GM18498 (cell line): Measurements from ENCODE around the gene PGAP6.
A peak's percentile ranks its signal among the peaks of the same experiment; 100 is the strongest.
"Not testable (repeated sequence)": the region's sequence is repeated elsewhere in the genome, so short reads cannot be mapped to it uniquely, and the experiment has no call there.

Source experiments
- ATAC-seq: cut with Tn5 transposase; IDR thresholded peaks from one replicate; pipeline ENCODE4 v1.9.1; 2021; ENCODE audit warnings: mild to moderate bottlenecking, moderate library complexity; ENCODE audit not compliant: unreplicated experiment

PGAP6 gene

GRCh38 chr16:379183-379960 lies 2.4 kb downstream of the PGAP6 start:
- no peak for ATAC-seq

- no peak for ATAC-seq
Measured at GRCh38 chr16:378821-379182, 3.0 kb downstream of the PGAP6 start.

- not testable (repeated sequence) for ATAC-seq
Measured at GRCh38 chr16:378113-378820, 3.5 kb downstream of the PGAP6 start.

- no peak for ATAC-seq
Measured at GRCh38 chr16:377419-377951, 4.3 kb downstream of the PGAP6 start.

- no peak for ATAC-seq
Measured at GRCh38 chr16:376817-377418, 4.9 kb downstream of the PGAP6 start.

- no peak for ATAC-seq
Measured at GRCh38 chr16:375927-376816, 5.6 kb downstream of the PGAP6 start.

GRCh38 chr16:375212-375611 lies 6.6 kb downstream of the PGAP6 start:
- no peak for ATAC-seq

- no peak for ATAC-seq
Measured at GRCh38 chr16:374616-374926, 7.2 kb downstream of the PGAP6 start.

- ATAC-seq, result no peak
Measured at GRCh38 chr16:373848-374615, 7.7 kb downstream of the PGAP6 start.

GRCh38 chr16:373020-373598 lies 8.7 kb downstream of the PGAP6 start:
- no peak for ATAC-seq

- no peak for ATAC-seq
Measured at GRCh38 chr16:372302-372983, 9.3 kb downstream of the PGAP6 start.

- no peak for ATAC-seq
Measured at GRCh38 chr16:371515-372301, 10.1 kb downstream of the PGAP6 start.

GRCh38 chr16:370979-371514 lies 10.7 kb downstream of the PGAP6 start:
- no peak for ATAC-seq

GRCh38 chr16:370443-370842 lies 11.3 kb downstream of the PGAP6 start, which contains the start of gene MRPL28:
MRPL28 (minus strand) TSS chr16:370538; CDS start chr16:370218, 320 bp downstream.
- ATAC-seq, result peak; percentile 84

- no peak for ATAC-seq
Measured at GRCh38 chr16:369866-370436, 11.8 kb downstream of the PGAP6 start.

GRCh38 chr16:369275-369865 lies 12.4 kb downstream of the PGAP6 start:
- no peak for ATAC-seq

GRCh38 chr16:368388-369158 lies 13.2 kb downstream of the PGAP6 start:
- no peak for ATAC-seq
